Coronary artery (tissue), 2 donors: ENCODE measurements around the gene CIZ1.

Experiments used
- DNase-seq: peaks from one replicate; pipeline ENCODE4 v3.0.0-alpha.2; 2017; ENCODE audit warnings: low spot score
- H3K27ac ChIP-seq, 2 donors: fragments of 200-600 bp; sonication (generic); one replicate each; pipeline ENCODE4 v1.5.1; 2016 to 2019
- H3K4me3 ChIP-seq: fragments of 200-600 bp; sonication (generic); 2 replicates; pipeline ENCODE4 v1.5.1; 2016; ENCODE audit warnings: mild to moderate bottlenecking, moderate library complexity
- CTCF ChIP-seq: fragments of 200-600 bp; sonication (generic); IDR thresholded peaks from one replicate; pipeline ENCODE4 v1.5.1; 2019; ENCODE audit warnings: antibody characterized with exemption

CIZ1 gene

GRCh38 chr9:128124451-128124850 lies 66.9 kb downstream of the CIZ1 start:
- no peak overlapping the region for H3K4me3 ChIP-seq
- DNase-seq = no peak
- no peak overlapping the region for H3K27ac ChIP-seq
- no peak for TF ChIP-seq CTCF

- H3K27ac ChIP-seq = no peak overlapping the region
- DNase-seq = no peak
- no peak for TF ChIP-seq CTCF
- no peak overlapping the region for H3K4me3 ChIP-seq
Observed at GRCh38 chr9:128123451-128124080, 67.8 kb downstream of the CIZ1 start.

GRCh38 chr9:128122809-128123175 lies 68.6 kb downstream of the CIZ1 start:
- no peak overlapping the region for H3K4me3 ChIP-seq
- no peak for TF ChIP-seq CTCF
- no peak for DNase-seq
- no peak overlapping the region for H3K27ac ChIP-seq

GRCh38 chr9:128121924-128122808 lies 69.2 kb downstream of the CIZ1 start:
- no peak for DNase-seq
- TF ChIP-seq CTCF = no peak
- Histone ChIP-seq H3K27ac (no peak overlapping the region), H3K4me3 (no peak overlapping the region)

- no peak for DNase-seq
- H3K4me3 ChIP-seq = no peak overlapping the region
- TF ChIP-seq CTCF = no peak
- no peak overlapping the region for H3K27ac ChIP-seq
Observed at GRCh38 chr9:128121466-128121810, 69.9 kb downstream of the CIZ1 start.

GRCh38 chr9:128120741-128121465 lies 70.5 kb downstream of the CIZ1 start:
- TF ChIP-seq CTCF = no peak
- no peak for DNase-seq
- H3K4me3 ChIP-seq = no peak overlapping the region
- no peak overlapping the region for H3K27ac ChIP-seq
